IMR-90 (cell line): ENCODE measurements around the gene ADRA2B. TPM values are rescaled to one million over a fixed set of nuclear protein-coding genes. Genes with fewer than 3 reads are reported as not detected.

ENCODE experiments used
- ATAC-seq: fragments of 200-7000 bp; cut with Tn5 transposase; 2 replicates; pipeline ENCODE4 v1.9.1; 2020; ENCODE audit warnings: low read depth, mild to moderate bottlenecking, moderate library complexity
- BruUV-seq: library from RNA; stranded (reverse); fragments of 400-500 nt; replicated peaks from 2 replicates; lab custom pipeline; 2021; lab: Mats Ljungman, UMichigan
- CTCF ChIA-PET: fragments of 300-600 bp; formaldehyde crosslinking; extraction: SDS; loops from one replicate; lab custom pipeline; 2021; ENCODE audit warnings: antibody characterized with exemption; lab: Yijun Ruan, JAX
- POLR2A ChIA-PET: fragments of 300-600 bp; sonication (Branson Sonifier 250); formaldehyde crosslinking; loops from one replicate; lab custom pipeline; 2022; ENCODE audit warnings: antibody characterized with exemption; ENCODE audit not compliant: unreplicated experiment; lab: Charles Lee
- DNase-seq: peaks from one replicate; pipeline ENCODE4 v3.0.0; 2013
- H2AFZ ChIP-seq: replicated peaks from 2 replicates; pipeline ENCODE3; 2013; ENCODE audit warnings: low read length, mild to moderate bottlenecking; ENCODE audit not compliant: poor library complexity
- H2AK5ac ChIP-seq: 2 replicates; pipeline ENCODE4 v1.6.1; 2013; ENCODE audit warnings: low read depth, low read length, inconsistent platforms
- H2AK9ac ChIP-seq: replicated peaks from 2 replicates; pipeline ENCODE3; 2013; ENCODE audit warnings: mild to moderate bottlenecking, low read depth, low read length, moderate library complexity; ENCODE audit not compliant: poor library complexity
- H2BK120ac ChIP-seq: 2 replicates; pipeline ENCODE4 v1.6.1; 2013; ENCODE audit warnings: low read depth, low read length, inconsistent platforms
- H2BK15ac ChIP-seq: 3 replicates; pipeline ENCODE4 v1.6.1; 2013; ENCODE audit warnings: low read depth, low read length, inconsistent platforms
- H2BK20ac ChIP-seq: 2 replicates; pipeline ENCODE4 v1.6.1; 2013; ENCODE audit warnings: low read depth, mild to moderate bottlenecking, inconsistent platforms, low read length, moderate library complexity
- H2BK5ac ChIP-seq: 2 replicates; pipeline ENCODE4 v1.6.1; 2013; ENCODE audit warnings: mild to moderate bottlenecking, low read depth, low read length, inconsistent platforms; ENCODE audit not compliant: poor library complexity, severe bottlenecking
- H3K14ac ChIP-seq: replicated peaks from 2 replicates; pipeline ENCODE4 v1.6.1; 2013; ENCODE audit warnings: low read depth, low read length, inconsistent platforms
- H3K18ac ChIP-seq: 2 replicates; pipeline ENCODE4 v1.6.1; 2013; ENCODE audit warnings: low read depth, low read length, control low read depth
- H3K23ac ChIP-seq: 2 replicates; pipeline ENCODE4 v1.6.1; 2013; ENCODE audit warnings: low read depth, low read length, inconsistent platforms
- H3K27ac ChIP-seq: 2 replicates; pipeline ENCODE4 v1.5.1; 2013; ENCODE audit warnings: mild to moderate bottlenecking, control low read depth, low read length; ENCODE audit not compliant: insufficient read depth
- H3K27me3 ChIP-seq: 2 replicates; pipeline ENCODE4 v1.6.1; 2013; ENCODE audit warnings: low read length; ENCODE audit not compliant: control insufficient read depth, insufficient read depth
- H3K36me3 ChIP-seq: 2 replicates; pipeline ENCODE4 v1.6.1; 2013; ENCODE audit warnings: low read length, mixed read lengths; ENCODE audit not compliant: control insufficient read depth, insufficient read depth
- H3K4ac ChIP-seq: 2 replicates; pipeline ENCODE4 v1.6.1; 2013; ENCODE audit warnings: low read depth, low read length, inconsistent platforms
- H3K4me1 ChIP-seq: 2 replicates; pipeline ENCODE4 v1.6.1; 2013; ENCODE audit warnings: low read length, mixed read lengths; ENCODE audit not compliant: control insufficient read depth, insufficient read depth
- H3K4me2 ChIP-seq: 2 replicates; pipeline ENCODE4 v1.6.1; 2013; ENCODE audit warnings: low read depth, mild to moderate bottlenecking, control low read depth, low read length, moderate library complexity
- H3K4me3 ChIP-seq: 2 replicates; pipeline ENCODE4 v1.5.1; 2013; ENCODE audit warnings: low read depth, mild to moderate bottlenecking, control low read depth, low read length, moderate library complexity; ENCODE audit not compliant: insufficient read depth
- H3K56ac ChIP-seq: 2 replicates; pipeline ENCODE4 v1.6.1; 2013; ENCODE audit warnings: low read length, inconsistent platforms; ENCODE audit not compliant: insufficient read depth; ENCODE audit errors: extremely low read depth
- H3K79me1 ChIP-seq, 2 experiments: 2 replicates each; pipeline ENCODE4 v1.6.1; 2013; ENCODE audit warnings: low read length in 2 of 2, inconsistent platforms in 1 of 2, low read depth in 1 of 2
- H3K9ac ChIP-seq: 2 replicates; pipeline ENCODE4 v1.6.1; 2013; ENCODE audit warnings: low read depth, low read length, control low read depth
- H3K9me1 ChIP-seq: 2 replicates; pipeline ENCODE4 v1.6.1; 2013; ENCODE audit warnings: low read length, inconsistent platforms; ENCODE audit not compliant: insufficient read depth
- H3K9me3 ChIP-seq: 2 replicates; pipeline ENCODE4 v1.6.1; 2013; ENCODE audit warnings: low read length; ENCODE audit not compliant: control insufficient read depth, insufficient read depth
- H4K20me1 ChIP-seq: 2 replicates; pipeline ENCODE4 v1.6.1; 2013; ENCODE audit warnings: low read length, inconsistent platforms; ENCODE audit not compliant: insufficient read depth
- H4K5ac ChIP-seq: 2 replicates; pipeline ENCODE4 v1.6.1; 2013; ENCODE audit warnings: mild to moderate bottlenecking, low read depth, low read length, control low read depth
- H4K8ac ChIP-seq, 2 experiments: 2 replicates each; pipeline ENCODE4 v1.6.1; 2013; ENCODE audit warnings: low read depth in 2 of 2, low read length in 2 of 2, control low read depth in 1 of 2, inconsistent platforms in 1 of 2
- H4K91ac ChIP-seq: 2 replicates; pipeline ENCODE4 v1.6.1; 2013; ENCODE audit warnings: low read depth, low read length, inconsistent platforms; ENCODE audit not compliant: insufficient read depth
- BHLHE40 ChIP-seq: fragments of 150-350 bp; IDR thresholded peaks from 2 replicates; pipeline ENCODE4 v1.6.1; 2016; ENCODE audit warnings: mild to moderate bottlenecking, low read depth, low read length
- CEBPB ChIP-seq: IDR thresholded peaks from 2 replicates; pipeline ENCODE4 v1.6.1; 2012; ENCODE audit warnings: low read depth, low read length, improper control_type of control experiment
- CHD1 ChIP-seq: IDR thresholded peaks from 2 replicates; pipeline ENCODE4 v1.6.1; 2012; ENCODE audit warnings: low read depth, low read length, improper control_type of control experiment
- FOS ChIP-seq: fragments of 150-350 bp; IDR thresholded peaks from 2 replicates; pipeline ENCODE4 v1.6.1; 2016; ENCODE audit warnings: low read depth, low read length
- MAFK ChIP-seq: IDR thresholded peaks from 2 replicates; pipeline ENCODE4 v1.6.1; 2012; ENCODE audit warnings: low read depth, low read length, improper control_type of control experiment
- MAZ ChIP-seq: IDR thresholded peaks from 2 replicates; pipeline ENCODE4 v1.6.1; 2012; ENCODE audit warnings: low read depth, mild to moderate bottlenecking, low read length, improper control_type of control experiment, moderate library complexity, borderline replicate concordance
- MXI1 ChIP-seq: IDR thresholded peaks from 2 replicates; pipeline ENCODE4 v1.6.1; 2012; ENCODE audit warnings: low read depth, mild to moderate bottlenecking, low read length, moderate library complexity, borderline replicate concordance
- NFE2L2 ChIP-seq: fragments of 150-350 bp; IDR thresholded peaks from 2 replicates; pipeline ENCODE4 v1.6.1; 2016; ENCODE audit warnings: low read depth, mild to moderate bottlenecking, low read length
- POLR2A ChIP-seq: IDR thresholded peaks from 2 replicates; pipeline ENCODE4 v1.6.1; 2012; ENCODE audit warnings: mild to moderate bottlenecking, low read depth, low read length
- RAD21 ChIP-seq: IDR thresholded peaks from 2 replicates; pipeline ENCODE4 v1.6.1; 2012; ENCODE audit warnings: low read length, improper control_type of control experiment
- RCOR1 ChIP-seq: IDR thresholded peaks from 2 replicates; pipeline ENCODE4 v1.6.1; 2012; ENCODE audit warnings: mild to moderate bottlenecking, low read length, improper control_type of control experiment; ENCODE audit not compliant: insufficient replicate concordance
- RFX5 ChIP-seq: IDR thresholded peaks from 2 replicates; pipeline ENCODE4 v1.8.0; 2012; ENCODE audit warnings: low read depth, mild to moderate bottlenecking, low read length, moderate library complexity
- SMC3 ChIP-seq: fragments of 150-350 bp; IDR thresholded peaks from 2 replicates; pipeline ENCODE4 v1.6.1; 2016; ENCODE audit warnings: low read depth, mild to moderate bottlenecking, antibody characterized with exemption, low read length, moderate library complexity
- WGBS, 2 experiments: methylation state at CpG; one replicate each; pipeline versions ENCODE4 v1.1.5 to v1.1.7; 2013; ENCODE audit warnings: missing lambda C conversion rate in 2 of 2; ENCODE audit not compliant: insufficient read length in 1 of 2; ENCODE audit errors: extremely low coverage in 2 of 2; 5-methylcytosine and 5-hydroxymethylcytosine counted together
- dilution Hi-C: fragments of 300-500 bp; cut with HindIII; formaldehyde crosslinking; loops from one replicate; pipeline ENCODE4 v1.14.3; 2018; ENCODE audit warnings: low sequenced_read_pairs; ENCODE audit not compliant: unreplicated experiment
- in situ Hi-C: fragments of 300-500 bp; cut with MboI; formaldehyde crosslinking; loops from 3 replicates; pipeline ENCODE4 v1.14.3; 2019; ENCODE audit warnings: low sequenced_read_pairs, inconsistent platforms, mixed read lengths
- intact Hi-C: fragments of 100-400 bp; cut with micrococcal nuclease; formaldehyde crosslinking; loops from 2 replicates; pipeline ENCODE4 v1.10.0; 2022
- polyA plus RNA-seq, 3 experiments: library from polyadenylated mRNA; depleted of rRNA; stranded (reverse); fragments of >200 nt; gene quantifications; 2 replicates each; pipeline ENCODE4 v1.2.3, GENCODE V29; 2012; ENCODE audit warnings: low replicate concordance in 1 of 3
- total RNA-seq: library from RNA; depleted of rRNA; stranded (reverse); fragments of >200 nt; gene quantifications from 2 replicates; pipeline ENCODE4 v1.2.3, GENCODE V29; 2012
- TF ChIP-seq, protein P1 (sequence below): conservative IDR thresholded peaks from 2 replicates; pipeline ENCODE4 v1.5.1; 2012; ENCODE audit warnings: mild to moderate bottlenecking, low read depth, low read length, improper control_type of control experiment
- TF ChIP-seq, protein P2 (sequence below): fragments of 150-350 bp; IDR thresholded peaks from 2 replicates; pipeline ENCODE4 v1.6.1; 2016; ENCODE audit warnings: low read depth, mild to moderate bottlenecking, low read length, moderate library complexity, borderline replicate concordance
- TF ChIP-seq, protein P3 (sequence below): fragments of 150-350 bp; IDR thresholded peaks from 2 replicates; pipeline ENCODE4 v1.6.1; 2017; ENCODE audit warnings: mild to moderate bottlenecking, antibody characterized with exemption, low read length, low read depth

ADRA2B gene
- total and polyA plus RNA-seq, 2 of the 4 experiments (the other 2 are of a cell fraction) = not detected

- Histone ChIP-seq H4K91ac (no peak overlapping the region), H3K4me1 (no peaks in the 10 kb centered on the region), H2BK20ac (no peak overlapping the region), H3K36me3 (no peaks in the 10 kb centered on the region), H3K18ac (no peak overlapping the region), H3K9ac (no peak overlapping the region), H3K27me3 (peaks cover 52% of the 10 kb centered on the region), H3K9me1 (no peaks in the 10 kb centered on the region), H3K4me3 (no peak overlapping the region), H3K9me3 (no peaks in the 10 kb centered on the region), H3K4me2 (no peak overlapping the region), H4K5ac (no peak overlapping the region), H4K20me1 (no peaks in the 10 kb centered on the region; the same call in 1 of the 2 replicates), H2AK5ac (no peak overlapping the region), H2BK5ac (no peak overlapping the region), H2BK120ac (no peak overlapping the region), H3K79me1 (no peaks in the 10 kb centered on the region), H2BK15ac (no peak overlapping the region), H3K27ac (no peak overlapping the region), H3K23ac (no peak overlapping the region), H3K4ac (no peak overlapping the region), H4K8ac (no peak overlapping the region), H3K14ac (no peak overlapping the region), H2AFZ (no peak overlapping the region), H2AK9ac (no peak overlapping the region), H3K56ac (no peak overlapping the region)
- ChIA-PET CTCF (no interaction called here), POLR2A (no interaction called here)
- no peak for TF ChIP-seq RCOR1
- no peak for TF ChIP-seq CHD1
- TF ChIP-seq SMC3 = no peak
- TF ChIP-seq RFX5 = no peak
- TF ChIP-seq MXI1 = no peak
- TF ChIP-seq BHLHE40 = no peak
- TF ChIP-seq FOS = no peak
- no peak for TF ChIP-seq POLR2A
- no peak for TF ChIP-seq NFE2L2
- no peak for TF ChIP-seq RAD21
- TF ChIP-seq, protein P1, sequence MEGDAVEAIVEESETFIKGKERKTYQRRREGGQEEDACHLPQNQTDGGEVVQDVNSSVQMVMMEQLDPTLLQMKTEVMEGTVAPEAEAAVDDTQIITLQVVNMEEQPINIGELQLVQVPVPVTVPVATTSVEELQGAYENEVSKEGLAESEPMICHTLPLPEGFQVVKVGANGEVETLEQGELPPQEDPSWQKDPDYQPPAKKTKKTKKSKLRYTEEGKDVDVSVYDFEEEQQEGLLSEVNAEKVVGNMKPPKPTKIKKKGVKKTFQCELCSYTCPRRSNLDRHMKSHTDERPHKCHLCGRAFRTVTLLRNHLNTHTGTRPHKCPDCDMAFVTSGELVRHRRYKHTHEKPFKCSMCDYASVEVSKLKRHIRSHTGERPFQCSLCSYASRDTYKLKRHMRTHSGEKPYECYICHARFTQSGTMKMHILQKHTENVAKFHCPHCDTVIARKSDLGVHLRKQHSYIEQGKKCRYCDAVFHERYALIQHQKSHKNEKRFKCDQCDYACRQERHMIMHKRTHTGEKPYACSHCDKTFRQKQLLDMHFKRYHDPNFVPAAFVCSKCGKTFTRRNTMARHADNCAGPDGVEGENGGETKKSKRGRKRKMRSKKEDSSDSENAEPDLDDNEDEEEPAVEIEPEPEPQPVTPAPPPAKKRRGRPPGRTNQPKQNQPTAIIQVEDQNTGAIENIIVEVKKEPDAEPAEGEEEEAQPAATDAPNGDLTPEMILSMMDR = no peak
- TF ChIP-seq, protein P2, sequence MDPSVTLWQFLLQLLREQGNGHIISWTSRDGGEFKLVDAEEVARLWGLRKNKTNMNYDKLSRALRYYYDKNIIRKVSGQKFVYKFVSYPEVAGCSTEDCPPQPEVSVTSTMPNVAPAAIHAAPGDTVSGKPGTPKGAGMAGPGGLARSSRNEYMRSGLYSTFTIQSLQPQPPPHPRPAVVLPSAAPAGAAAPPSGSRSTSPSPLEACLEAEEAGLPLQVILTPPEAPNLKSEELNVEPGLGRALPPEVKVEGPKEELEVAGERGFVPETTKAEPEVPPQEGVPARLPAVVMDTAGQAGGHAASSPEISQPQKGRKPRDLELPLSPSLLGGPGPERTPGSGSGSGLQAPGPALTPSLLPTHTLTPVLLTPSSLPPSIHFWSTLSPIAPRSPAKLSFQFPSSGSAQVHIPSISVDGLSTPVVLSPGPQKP = no peak
- TF ChIP-seq MAZ = no peak
- TF ChIP-seq, protein P3, sequence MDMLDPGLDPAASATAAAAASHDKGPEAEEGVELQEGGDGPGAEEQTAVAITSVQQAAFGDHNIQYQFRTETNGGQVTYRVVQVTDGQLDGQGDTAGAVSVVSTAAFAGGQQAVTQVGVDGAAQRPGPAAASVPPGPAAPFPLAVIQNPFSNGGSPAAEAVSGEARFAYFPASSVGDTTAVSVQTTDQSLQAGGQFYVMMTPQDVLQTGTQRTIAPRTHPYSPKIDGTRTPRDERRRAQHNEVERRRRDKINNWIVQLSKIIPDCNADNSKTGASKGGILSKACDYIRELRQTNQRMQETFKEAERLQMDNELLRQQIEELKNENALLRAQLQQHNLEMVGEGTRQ = no peak
- no peak for TF ChIP-seq MAFK
- TF ChIP-seq CEBPB = no peak
- in situ Hi-C loops = loop anchor here (10.0 kb wide), 1 partner anchor 130 kb away; the partner anchor contains the start of genes CIAO1 and TMEM127
- dilution Hi-C loops = no loop called here
- ATAC-seq (no peak), DNase-seq (no peak)
- no TSS peak for BruUV-seq
- intact Hi-C loops = no loop called here
- WGBS, 2 experiments = 78% methylated on average over 5 of the region's 9 CpGs; no CpG with 5 or more reads in 1 of the 2 experiments
Measured at GRCh38 chr2:96135171-96135570, 18.8 kb upstream of the ADRA2B start.
